ENCODE data around the gene CBX8. TPM values are rescaled to one million over a fixed set of nuclear protein-coding genes. Genes with fewer than 3 reads are reported as not detected.

The CBX8 gene
- total RNA-seq, 1 donor from 2014 or later: 5.3 TPM

- intact Hi-C loops (cut with DNase I): no loop called here
- no peak for DNase-seq (ENCODE audit: missing footprints)
- no peak for ATAC-seq
Observed at GRCh38 chr17:79824893-79825579, 28.2 kb upstream of the CBX8 start.

GRCh38 chr17:79824234-79824633 is 27.4 kb upstream of the CBX8 start:
- no peak for DNase-seq (ENCODE audit: missing footprints)
- intact Hi-C loops (cut with DNase I): no loop called here

GRCh38 chr17:79822583-79823124 is 25.8 kb upstream of the CBX8 start:
- DNase-seq (ENCODE audit: missing footprints) (no peak), ATAC-seq (no peak)
- intact Hi-C loops (cut with DNase I): no loop called here

More at GRCh38 chr17:79824234-79824633, 27.4 kb upstream of the CBX8 start:
- ATAC-seq: no peak

GRCh38 chr17:79821331-79822095 is 24.6 kb upstream of the CBX8 start:
- ATAC-seq: no peak
- no peak for DNase-seq (ENCODE audit: missing footprints)
- intact Hi-C loops (cut with DNase I): no loop called here

GRCh38 chr17:79820959-79821330 is 24.1 kb upstream of the CBX8 start:
- DNase-seq (ENCODE audit: missing footprints) (no peak), ATAC-seq (no peak)
- intact Hi-C loops (cut with DNase I): no loop called here

GRCh38 chr17:79819534-79820276 is 22.8 kb upstream of the CBX8 start:
- ATAC-seq (peak; percentile 66), DNase-seq (ENCODE audit: missing footprints) (no peak)
- intact Hi-C loops (cut with DNase I): no loop called here

- DNase-seq (ENCODE audit: missing footprints) (no peak), ATAC-seq (no peak)
- intact Hi-C loops (cut with DNase I): no loop called here
Observed at GRCh38 chr17:79819085-79819484, 22.2 kb upstream of the CBX8 start.

- ATAC-seq (no peak), DNase-seq (ENCODE audit: missing footprints) (no peak)
- intact Hi-C loops (cut with DNase I): no loop called here
Observed at GRCh38 chr17:79818026-79818758, 21.3 kb upstream of the CBX8 start.

- DNase-seq (ENCODE audit: missing footprints) (no peak), ATAC-seq (no peak)
- intact Hi-C loops (cut with DNase I): no loop called here
Observed at GRCh38 chr17:79815836-79816461, 19.1 kb upstream of the CBX8 start.

- intact Hi-C loops (cut with DNase I): no loop called here
- DNase-seq (ENCODE audit: missing footprints): no peak
- ATAC-seq: peak; percentile 23
Observed at GRCh38 chr17:79814974-79815835, 18.3 kb upstream of the CBX8 start.

GRCh38 chr17:79814127-79814973 is 17.5 kb upstream of the CBX8 start:
- DNase-seq (ENCODE audit: missing footprints) (no peak), ATAC-seq (no peak)
- intact Hi-C loops (cut with DNase I): no loop called here

- DNase-seq (ENCODE audit: missing footprints): no peak
- ATAC-seq: no peak
- intact Hi-C loops (cut with DNase I): no loop called here
Observed at GRCh38 chr17:79813297-79814126, 16.6 kb upstream of the CBX8 start.

GRCh38 chr17:79812353-79813258 is 15.7 kb upstream of the CBX8 start:
- DNase-seq (ENCODE audit: missing footprints) (no peak), ATAC-seq (no peak)
- intact Hi-C loops (cut with DNase I): no loop called here

- intact Hi-C loops (cut with DNase I): loop anchor here (2.0 kb wide), 1 partner anchor 27 kb away; the partner anchor contains the start of gene CBX4
- no peak for ATAC-seq
Observed at GRCh38 chr17:79811868-79812352, 15.0 kb upstream of the CBX8 start.

More at GRCh38 chr17:79811868-79812352, 15.0 kb upstream of the CBX8 start:
- no peak for DNase-seq (ENCODE audit: missing footprints)

Data from Right ventricle myocardium inferior (tissue), 1 donor.